Stimulated activated naive CD8-positive, alpha-beta T cell treated with anti-CD3 and anti-CD28 coated beads, Interleukin-15, amount 100 ng/mL, for 72 hours (primary cell): Measurements from ENCODE around the gene ILK.
A peak's percentile ranks its signal among the peaks of the same experiment; 100 is the strongest.

Source experiments
- ATAC-seq: fragments of 150-1000 bp; cut with Tn5 transposase; 2 replicates; pipeline ENCODE4 v1.10.0; 2021; ENCODE audit warnings: mild to moderate bottlenecking, moderate library complexity
- DNase-seq, 2 donors: peaks; one replicate each; pipeline ENCODE4 v3.0.0; 2021 to 2022
- H3K27ac Mint-ChIP-seq, 2 donors: one replicate each; pipeline ENCODE4 v1.8.0; 2022; ENCODE audit warnings: mild to moderate bottlenecking in 2 of 2, mixed read lengths in 2 of 2, moderate library complexity in 2 of 2
- H3K27me3 Mint-ChIP-seq: one replicate; pipeline ENCODE4 v1.8.0; 2022; ENCODE audit warnings: mixed read lengths
- H3K4me1 Mint-ChIP-seq: one replicate; pipeline ENCODE4 v1.8.0; 2022; ENCODE audit warnings: mild to moderate bottlenecking, mixed read lengths
- H3K4me3 Mint-ChIP-seq, 2 donors: one replicate each; pipeline ENCODE4 v1.8.0; 2022; ENCODE audit warnings: mild to moderate bottlenecking in 2 of 2, mixed read lengths in 2 of 2, moderate library complexity in 1 of 2
- H3K9me3 Mint-ChIP-seq, 2 donors: one replicate each; pipeline ENCODE4 v1.8.0; 2022; ENCODE audit warnings: mixed read lengths in 2 of 2

ILK gene

GRCh38 chr11:6610591-6610990 is 7.0 kb downstream of the ILK start:
- no peaks in the 10 kb centered on the region for H3K9me3 Mint-ChIP-seq
- H3K4me1 Mint-ChIP-seq, result peaks cover 40% of the 10 kb centered on the region
- DNase-seq (peak in 1 of 2 donors; percentile 11), ATAC-seq (no peak)
- H3K27ac Mint-ChIP-seq, result peak overlapping the region in 1 of 2 donors; percentile 16
- H3K4me3 Mint-ChIP-seq, result peak overlapping the region; percentile 88 to 96
- H3K27me3 Mint-ChIP-seq, result no peaks in the 10 kb centered on the region

DNA sequence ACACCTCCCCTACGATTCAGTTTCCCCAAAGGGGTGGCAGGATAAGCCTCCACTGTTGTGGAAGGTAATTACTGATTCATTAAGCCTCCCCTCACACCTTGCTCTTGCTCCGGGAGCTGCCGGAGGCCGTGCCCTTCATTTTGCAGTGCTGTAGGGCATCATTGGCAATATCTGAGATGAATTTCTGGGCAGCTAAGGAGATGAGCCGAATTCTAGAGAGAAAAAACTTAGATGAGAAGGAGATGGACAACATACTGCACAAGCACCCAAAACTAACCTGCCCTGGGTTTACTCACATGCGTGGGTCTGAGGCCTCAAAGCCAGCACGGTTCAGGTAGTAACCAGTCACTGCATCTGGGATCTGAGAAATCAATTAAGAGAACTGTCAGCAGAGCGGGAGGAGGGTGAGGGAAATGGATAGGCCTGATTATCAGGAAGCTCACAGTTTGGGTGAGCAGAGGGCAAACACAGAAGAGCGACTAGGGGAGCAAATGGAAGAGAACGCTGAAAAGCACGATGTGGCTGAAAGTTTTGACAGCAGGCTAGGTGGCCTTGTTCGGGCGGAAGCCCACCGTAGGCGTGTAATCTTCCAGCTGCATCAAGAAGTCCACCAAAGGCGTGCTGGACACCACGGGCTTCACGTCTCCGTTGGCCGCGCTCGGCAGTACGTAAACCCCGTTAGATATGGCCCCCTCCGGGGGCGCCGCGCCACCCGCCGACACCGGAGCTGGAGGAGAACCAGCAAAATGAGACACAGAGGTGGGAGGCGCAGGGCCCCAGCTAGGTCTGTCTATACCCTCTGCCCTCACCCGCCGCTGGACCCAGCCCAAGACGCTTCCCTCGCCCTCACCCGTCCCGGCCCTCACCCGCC is 7.8 kb downstream of the ILK start:
- Mint-ChIP-seq H3K4me3 (peak overlapping the region; percentile 88 to 96), H3K27me3 (no peaks in the 10 kb centered on the region), H3K27ac (peak overlapping the region; percentile 95 to 96), H3K4me1 (peaks cover 40% of the 10 kb centered on the region), H3K9me3 (no peaks in the 10 kb centered on the region)
- peak; percentile 44 for ATAC-seq
- DNase-seq, result peak in 1 of 2 donors; percentile 18

- DNase-seq (no peak), ATAC-seq (no peak)
- H3K4me3 Mint-ChIP-seq, result peak overlapping the region; percentile 88 to 96
- no peaks in the 10 kb centered on the region for H3K27me3 Mint-ChIP-seq
- H3K9me3 Mint-ChIP-seq, result no peaks in the 10 kb centered on the region
- no peak overlapping the region for H3K27ac Mint-ChIP-seq
- H3K4me1 Mint-ChIP-seq, result peaks cover 40% of the 10 kb centered on the region
Observed at GRCh38 chr11:6611963-6612212, 8.3 kb downstream of the ILK start.

- Mint-ChIP-seq H3K27ac (peak within 1 kb of the TSS; percentile 95 to 96), H3K27me3 (no peaks in the 10 kb centered on the region), H3K9me3 (no peaks in the 10 kb centered on the region), H3K4me1 (peaks cover 36% of the 10 kb centered on the region), H3K4me3 (peak within 1 kb of the TSS; percentile 88 to 96)
- DNase-seq (peak; percentile 93 to 95), ATAC-seq (peak; percentile 91)
Observed at GRCh38 chr11:6612213-6613041, 8.9 kb downstream of the ILK start, which contains the start of gene TAF10. Gene TAF10 (minus strand): TSS chr11:6612216. CDS start chr11:6612189, 27 bp downstream.

DNA sequence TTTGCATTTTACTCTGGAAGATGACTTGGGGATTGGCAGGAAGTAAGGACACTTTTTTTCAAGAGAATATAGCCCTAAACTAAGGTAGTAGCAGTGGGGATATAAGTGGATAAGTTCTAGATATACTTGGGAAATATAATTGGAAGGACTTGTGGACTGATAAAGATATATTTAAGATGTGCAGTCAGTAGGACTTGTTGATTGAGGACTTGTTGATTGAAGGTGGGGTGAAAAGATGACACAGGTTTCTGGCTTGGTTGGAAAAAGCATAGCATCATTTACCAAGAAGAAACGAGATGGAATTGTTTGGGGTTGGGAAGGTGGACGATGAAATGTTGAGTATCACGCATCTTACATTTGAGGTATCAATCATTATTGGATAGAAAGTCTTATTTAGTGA is 9.9 kb downstream of the ILK start:
- no peak overlapping the region for H3K27ac Mint-ChIP-seq
- peaks cover 28% of the 10 kb centered on the region for H3K4me1 Mint-ChIP-seq
- ATAC-seq (no peak), DNase-seq (no peak)
- H3K9me3 Mint-ChIP-seq, result no peaks in the 10 kb centered on the region
- H3K27me3 Mint-ChIP-seq, result no peaks in the 10 kb centered on the region
- H3K4me3 Mint-ChIP-seq, result no peak overlapping the region

DNA sequence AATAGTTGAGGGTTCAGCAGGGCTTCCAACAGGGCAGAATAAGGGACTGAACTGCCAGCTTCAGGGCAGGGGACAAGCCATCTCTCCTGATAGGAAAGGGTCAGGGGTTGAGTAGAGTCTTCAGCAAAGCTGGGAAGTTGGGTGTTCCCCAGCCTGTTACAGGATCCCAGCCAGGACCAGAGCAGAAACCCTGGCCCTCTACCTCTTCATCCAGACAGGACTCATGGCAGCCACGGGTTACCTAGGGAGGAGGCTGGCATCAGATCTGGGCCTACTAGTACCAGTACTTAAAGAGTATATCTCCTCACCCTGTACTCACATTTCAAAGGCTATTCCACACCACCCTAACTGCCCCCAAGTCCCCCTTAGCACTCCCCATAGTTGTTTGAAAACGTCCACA is 10.9 kb downstream of the ILK start:
- no peaks in the 10 kb centered on the region for H3K27me3 Mint-ChIP-seq
- no peaks in the 10 kb centered on the region for H3K9me3 Mint-ChIP-seq
- no peak overlapping the region for H3K4me3 Mint-ChIP-seq
- DNase-seq (no peak), ATAC-seq (no peak)
- H3K4me1 Mint-ChIP-seq, result peaks cover 20% of the 10 kb centered on the region
- no peak overlapping the region for H3K27ac Mint-ChIP-seq

DNA sequence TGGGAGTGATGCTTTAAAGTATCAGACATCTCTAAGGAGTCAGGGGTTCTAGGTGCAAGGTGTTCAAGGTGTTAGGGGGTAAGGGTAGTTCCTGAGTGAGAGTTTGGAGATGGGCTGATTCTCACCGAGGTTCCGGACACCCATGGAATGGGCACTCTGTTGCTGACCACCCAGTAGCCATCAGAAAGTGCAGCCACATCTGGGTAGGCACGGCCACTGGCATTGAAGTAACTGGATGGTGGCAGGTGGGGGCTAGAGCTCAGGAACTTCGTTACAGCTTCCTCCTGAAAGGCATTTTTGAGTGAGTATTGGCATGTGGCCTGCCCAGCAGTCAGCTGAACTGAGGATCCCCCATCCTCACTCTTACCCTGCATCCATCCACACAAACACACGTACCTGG is 11.5 kb downstream of the ILK start:
- H3K4me1 Mint-ChIP-seq, result peaks cover 14% of the 10 kb centered on the region
- H3K27ac Mint-ChIP-seq, result no peak overlapping the region
- H3K4me3 Mint-ChIP-seq, result no peak overlapping the region
- no peaks in the 10 kb centered on the region for H3K27me3 Mint-ChIP-seq
- H3K9me3 Mint-ChIP-seq, result no peaks in the 10 kb centered on the region
- DNase-seq (no peak), ATAC-seq (no peak)

- Mint-ChIP-seq H3K9me3 (no peaks in the 10 kb centered on the region), H3K4me1 (peaks cover 4% of the 10 kb centered on the region), H3K27me3 (no peaks in the 10 kb centered on the region), H3K4me3 (no peak overlapping the region), H3K27ac (no peak overlapping the region)
- no peak for DNase-seq
- ATAC-seq, result no peak
Observed at GRCh38 chr11:6615882-6616585, 12.5 kb downstream of the ILK start.

DNA sequence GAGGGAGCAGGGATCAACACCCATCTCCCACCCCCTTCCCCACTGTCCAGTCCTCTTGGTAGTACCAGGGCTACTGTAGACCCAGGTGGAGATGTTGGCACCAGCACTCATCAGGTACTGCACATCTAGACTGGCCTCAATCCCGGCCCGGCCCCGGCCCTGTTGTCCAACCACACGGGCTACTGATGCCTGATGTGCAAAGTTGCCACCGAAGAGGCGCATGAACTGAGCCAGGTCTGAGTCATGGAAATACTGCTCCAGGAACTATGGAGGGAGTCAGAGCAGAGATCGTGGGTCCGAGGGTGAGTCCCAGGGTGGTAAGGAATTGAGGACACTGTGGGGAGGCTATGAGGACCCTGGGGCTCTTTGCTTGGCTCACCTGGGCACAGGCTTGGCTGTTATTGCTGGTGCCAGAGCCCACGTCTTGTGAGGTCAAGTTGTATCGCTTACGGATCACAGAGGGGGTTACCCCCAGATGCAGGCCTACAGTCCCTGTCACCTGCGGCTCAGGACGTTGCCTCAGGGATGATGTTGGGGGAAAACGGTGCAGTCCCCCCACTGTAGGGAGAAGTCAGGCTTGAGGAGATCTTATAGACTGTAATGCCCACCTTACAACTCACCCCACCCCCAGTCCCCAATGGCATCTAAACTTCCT is 13.1 kb downstream of the ILK start:
- no peaks in the 10 kb centered on the region for H3K9me3 Mint-ChIP-seq
- DNase-seq (no peak), ATAC-seq (no peak)
- H3K27me3 Mint-ChIP-seq, result no peaks in the 10 kb centered on the region
- no peak overlapping the region for H3K4me3 Mint-ChIP-seq
- H3K27ac Mint-ChIP-seq, result no peak overlapping the region
- no peaks in the 10 kb centered on the region for H3K4me1 Mint-ChIP-seq

- DNase-seq (no peak), ATAC-seq (no peak)
- no peaks in the 10 kb centered on the region for H3K9me3 Mint-ChIP-seq
- no peaks in the 10 kb centered on the region for H3K27me3 Mint-ChIP-seq
- H3K4me3 Mint-ChIP-seq, result peak overlapping the region in 1 of 2 donors; percentile 36
- no peaks in the 10 kb centered on the region for H3K4me1 Mint-ChIP-seq
- no peak overlapping the region for H3K27ac Mint-ChIP-seq
Observed at GRCh38 chr11:6617315-6617781, 13.8 kb downstream of the ILK start.

GRCh38 chr11:6618117-6619003 is 14.8 kb downstream of the ILK start:
- Mint-ChIP-seq H3K4me1 (no peaks in the 10 kb centered on the region), H3K27me3 (no peaks in the 10 kb centered on the region), H3K27ac (no peak overlapping the region), H3K9me3 (no peaks in the 10 kb centered on the region), H3K4me3 (no peak overlapping the region)
- ATAC-seq (peak; percentile 64), DNase-seq (peak; percentile 23 to 55)

DNA sequence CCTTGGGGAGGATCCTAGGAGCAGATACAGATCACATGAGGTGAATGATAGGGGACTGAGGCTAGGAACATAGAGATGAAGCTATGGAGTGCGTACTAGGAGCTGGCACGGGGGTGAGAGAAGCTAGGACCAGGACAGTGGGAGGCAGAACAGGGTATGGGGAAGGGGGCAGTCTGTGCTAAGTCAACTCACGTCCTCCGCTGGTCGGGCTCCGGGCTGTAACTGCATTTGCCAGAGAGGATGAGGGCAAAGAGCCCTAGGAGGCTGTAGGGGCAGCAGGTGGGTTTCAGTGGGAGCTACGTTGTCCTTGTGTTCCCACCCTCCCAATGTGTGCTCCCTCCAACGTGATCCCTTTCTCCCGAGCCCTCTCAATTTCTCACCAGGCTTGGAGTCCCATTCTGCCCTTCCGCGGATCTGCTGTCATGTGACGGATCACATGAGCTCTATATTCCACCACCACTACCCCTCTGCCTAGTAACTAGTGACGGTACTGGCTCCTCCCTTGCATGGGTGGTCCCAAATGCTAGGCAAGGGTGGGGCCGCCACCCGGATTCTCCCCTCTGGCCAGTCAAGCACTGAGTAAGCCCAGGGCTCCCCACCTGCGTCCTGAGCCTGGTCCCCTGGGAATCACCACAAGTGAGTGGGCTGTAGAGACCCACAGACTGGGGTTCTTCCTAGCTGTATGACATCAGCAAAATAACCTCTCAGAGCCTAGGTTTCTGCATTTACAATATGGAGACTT is 15.6 kb downstream of the ILK start, which contains the start of gene TPP1:
TPP1 (minus strand) TSS at position 419 of the 742 bp plus-strand sequence; CDS start at position 397, 22 bp downstream.
- peak; percentile 85 to 88 for DNase-seq
- H3K27me3 Mint-ChIP-seq, result no peaks in the 10 kb centered on the region
- H3K4me3 Mint-ChIP-seq, result no peak within 1 kb of the TSS
- peak; percentile 94 for ATAC-seq
- H3K4me1 Mint-ChIP-seq, result no peaks in the 10 kb centered on the region
- no peak within 1 kb of the TSS for H3K27ac Mint-ChIP-seq
- no peaks in the 10 kb centered on the region for H3K9me3 Mint-ChIP-seq

DNA sequence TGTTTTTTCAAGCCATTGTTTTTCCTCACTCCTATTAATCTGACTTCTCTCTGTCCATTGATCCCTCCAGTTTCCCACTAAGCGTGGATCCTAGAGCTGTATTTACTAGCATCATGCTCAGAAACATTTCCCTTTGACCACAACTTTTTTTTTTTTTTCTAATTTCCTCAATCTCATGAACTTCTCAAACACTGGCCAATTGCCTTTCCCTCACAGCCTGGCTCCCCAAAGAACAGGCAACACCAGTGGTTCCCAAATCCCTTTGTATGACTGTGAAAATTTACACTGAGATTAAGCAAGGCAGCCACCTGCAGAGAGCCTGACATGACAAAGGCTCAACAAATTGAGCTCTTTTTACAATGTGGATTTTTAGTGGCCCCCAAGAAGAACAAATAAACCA is 17.1 kb downstream of the ILK start:
- no peak overlapping the region for H3K4me3 Mint-ChIP-seq
- no peaks in the 10 kb centered on the region for H3K4me1 Mint-ChIP-seq
- no peaks in the 10 kb centered on the region for H3K27me3 Mint-ChIP-seq
- ATAC-seq, result no peak
- H3K9me3 Mint-ChIP-seq, result no peaks in the 10 kb centered on the region
- DNase-seq, result no peak
- no peak overlapping the region for H3K27ac Mint-ChIP-seq

- DNase-seq (no peak), ATAC-seq (no peak)
- Mint-ChIP-seq H3K4me1 (peaks cover 7% of the 10 kb centered on the region), H3K27ac (no peak overlapping the region), H3K27me3 (no peaks in the 10 kb centered on the region), H3K4me3 (no peak overlapping the region), H3K9me3 (no peaks in the 10 kb centered on the region)
Observed at GRCh38 chr11:6621711-6622211, 18.2 kb downstream of the ILK start.
